ENCODE results near the gene KCNK4. TPM values are rescaled to one million over a fixed set of nuclear protein-coding genes. Genes with fewer than 3 reads are reported as not detected.

The KCNK4 gene
- total and polyA plus RNA-seq, 2 of the 13 experiments (the other 11 are each of a cell fraction or from before 2014, with no cell fraction given): not detected

GRCh38 chr11:64284962-64285884, 5.9 kb upstream of the KCNK4 start, which contains the start of gene GPR137 (continued):
- no peak for TF ChIP-seq TCF12 (IDR thresholded peaks at IDR 0.05)
- peak; percentile 13; the same call in 1 of the 2 replicates for TF ChIP-seq TCF12 (CRISPR knock-in tag; IDR thresholded peaks at IDR 0.05)
- no peak; the same call in 1 of the 2 replicates for TF ChIP-seq MAZ (IDR thresholded peaks at IDR 0.05; ENCODE audit: borderline replicate concordance, low read depth, low read length)
- no peak for TF ChIP-seq MAZ (CRISPR knock-in tag; IDR thresholded peaks at IDR 0.05; ENCODE audit: low read depth)
- no peak for TF ChIP-seq CHCHD3 (CRISPR knock-in tag; IDR thresholded peaks at IDR 0.05)
- no peak for TF ChIP-seq ZNF18 (CRISPR knock-in tag; IDR thresholded peaks at IDR 0.05; ENCODE audit: insufficient replicate concordance)
- TF ChIP-seq CAMTA2 (CRISPR knock-in tag; IDR thresholded peaks at IDR 0.05; ENCODE audit: borderline replicate concordance): 0 out of 2 replicates have a peak, but pooled peaks have one; percentile 11
- no peak for TF ChIP-seq MXD1 (CRISPR knock-in tag; IDR thresholded peaks at IDR 0.05)
- TF ChIP-seq RXRB (CRISPR knock-in tag; IDR thresholded peaks at IDR 0.05; ENCODE audit: borderline replicate concordance): no peak
- TF ChIP-seq TSC22D2 (CRISPR knock-in tag; IDR thresholded peaks at IDR 0.05; ENCODE audit: borderline replicate concordance): no peak
- no peak for TF ChIP-seq ZBTB38 (CRISPR knock-in tag; IDR thresholded peaks at IDR 0.05)
- TF ChIP-seq MTERF4 (CRISPR knock-in tag; IDR thresholded peaks at IDR 0.05): peak; percentile 16; the same call in 1 of the 2 replicates
- no peak for TF ChIP-seq REL (CRISPR knock-in tag; conservative IDR thresholded peaks at IDR 0.05)
- no peak for TF ChIP-seq ARHGAP35 (CRISPR knock-in tag; IDR thresholded peaks at IDR 0.05; ENCODE audit: borderline replicate concordance)
- TF ChIP-seq BRCA1 (CRISPR knock-in tag; IDR thresholded peaks at IDR 0.05): no peak
- TF ChIP-seq RAD51 (IDR thresholded peaks at IDR 0.05; ENCODE audit: borderline replicate concordance): no peak
- TF ChIP-seq ZUFSP (CRISPR knock-in tag; IDR thresholded peaks at IDR 0.05; ENCODE audit: borderline replicate concordance): no peak
- no peak; the same call in 1 of the 2 replicates for TF ChIP-seq ZNF280D (CRISPR knock-in tag; IDR thresholded peaks at IDR 0.05)
- TF ChIP-seq ZNF160 (CRISPR knock-in tag; IDR thresholded peaks at IDR 0.05): peak; percentile 11; the same call in 1 of the 2 replicates
- TF ChIP-seq ZNF451 (CRISPR knock-in tag; IDR thresholded peaks at IDR 0.05): no peak

Measured in HepG2 (cell line).